SW 1271 (cell line): ENCODE measurements around the gene LRRC14B.

Source experiments
- DNase-seq, 2 experiments: peaks; one replicate each; lab custom pipeline; 2025; lab: John Stamatoyannopoulos, UW

Gene LRRC14B

DNA sequence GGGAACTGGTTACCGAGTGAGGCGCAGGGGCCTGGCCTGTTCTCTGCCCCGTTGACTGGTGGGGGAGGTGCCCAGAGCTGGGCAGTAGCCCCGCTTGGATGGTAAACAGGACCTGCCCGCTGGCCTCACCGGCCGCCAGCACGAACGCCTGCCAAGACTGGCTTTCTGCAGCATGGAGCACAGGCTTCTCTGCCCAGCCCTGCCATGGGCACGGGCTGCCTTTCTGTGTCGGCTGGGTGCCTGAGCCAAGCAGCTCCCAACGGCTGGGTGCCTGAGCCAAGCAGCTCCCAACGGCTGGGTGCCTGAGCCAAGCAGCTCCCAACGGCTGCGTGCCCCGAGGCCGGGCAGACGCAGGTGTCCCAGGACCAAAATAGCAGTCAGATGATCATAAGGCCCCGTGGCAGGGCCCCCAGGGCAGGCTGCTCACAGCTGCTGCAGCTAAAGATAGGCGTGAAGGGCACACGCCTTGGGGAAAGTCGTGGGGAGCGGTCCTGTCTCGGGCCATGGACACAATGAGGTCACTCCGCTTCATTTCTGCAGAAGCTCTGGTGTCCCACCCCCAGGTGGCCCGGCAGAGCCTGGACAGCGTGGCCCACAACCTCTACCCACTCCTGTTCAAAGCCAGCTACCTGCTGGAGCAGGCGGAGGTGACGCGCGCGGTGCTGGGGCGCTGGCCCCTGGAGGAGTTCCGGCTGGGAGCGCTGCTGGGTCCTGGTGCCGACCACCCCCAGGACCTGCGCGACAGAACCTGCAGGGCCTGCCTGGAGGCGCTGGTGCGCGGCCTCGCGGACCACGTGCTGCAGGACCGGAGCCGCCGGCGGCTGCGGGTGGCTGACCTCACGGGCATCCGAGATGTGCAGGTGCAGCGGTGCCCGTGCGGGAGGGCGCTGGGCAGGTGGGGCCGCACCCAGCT is at the start of gene LRRC14B:
Gene LRRC14B, plus strand, starts transcription at position 460 of the 913 bp plus-strand sequence. Its CDS starts 44 bp downstream, at position 504.
- no peak for DNase-seq

DNA sequence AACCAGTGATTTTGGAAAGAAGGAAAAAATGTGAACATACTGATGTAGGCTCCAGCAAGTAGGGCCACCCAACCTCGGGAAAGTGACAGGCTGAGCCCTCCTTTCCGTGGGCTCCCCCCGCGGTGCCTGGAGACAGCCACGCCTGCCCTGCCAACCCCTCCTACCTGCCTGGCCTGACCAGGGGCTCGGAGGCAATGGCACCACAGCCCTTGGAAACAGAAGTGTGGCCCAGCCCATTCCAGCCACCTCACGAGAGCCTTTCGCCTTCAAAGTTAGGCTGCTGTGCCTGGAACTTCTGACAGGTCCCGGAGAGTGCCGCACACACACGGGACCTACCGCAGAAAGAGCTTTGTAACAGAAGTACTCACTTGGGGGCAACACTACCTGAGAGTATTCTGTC is 49.5 kb upstream of the LRRC14B start:
- DNase-seq: no peak

DNA sequence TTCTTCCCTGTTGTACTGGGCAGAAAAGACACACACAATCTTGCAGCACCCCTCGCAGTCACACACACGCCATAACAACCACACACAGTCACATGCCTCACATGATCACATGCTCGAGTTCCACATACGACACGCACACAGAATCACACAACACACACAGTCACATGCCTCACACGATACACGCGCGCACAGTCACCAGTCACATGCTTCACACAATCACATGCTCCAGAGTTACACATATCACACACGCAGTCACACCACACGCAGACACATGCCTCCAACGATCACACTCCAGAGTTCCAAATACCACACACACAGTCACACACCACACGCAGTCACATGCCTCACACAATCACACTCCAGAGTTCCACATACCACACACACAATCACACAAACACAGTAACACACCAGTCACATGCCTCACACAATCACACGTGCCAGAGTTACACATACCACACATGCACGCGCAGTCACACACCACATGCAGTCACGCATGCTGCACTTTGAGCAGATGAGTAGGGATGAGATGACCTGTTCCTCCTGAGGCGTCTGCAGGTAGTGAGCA is 49.0 kb upstream of the LRRC14B start:
- no peak for DNase-seq

DNA sequence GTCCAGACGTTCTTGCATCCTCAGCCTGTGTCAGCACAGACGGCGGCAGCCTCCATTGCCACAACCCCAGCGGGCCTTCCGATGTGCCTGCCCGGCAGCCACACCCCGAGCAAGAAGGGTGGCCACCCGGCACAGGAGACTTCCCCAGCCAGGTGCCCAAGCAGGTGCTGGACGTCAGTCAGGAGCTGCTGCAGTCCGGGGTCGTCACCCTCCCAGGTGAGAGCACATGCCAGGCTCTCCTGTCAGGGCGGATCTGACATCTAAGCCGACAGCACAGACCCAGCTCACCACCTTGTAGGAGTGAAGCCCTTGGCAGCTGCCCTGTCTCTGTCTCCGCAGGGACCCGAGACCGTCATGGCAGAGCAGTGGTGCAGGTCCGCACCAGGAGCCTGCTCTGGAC is 48.3 kb upstream of the LRRC14B start:
- DNase-seq: no peak

DNA sequence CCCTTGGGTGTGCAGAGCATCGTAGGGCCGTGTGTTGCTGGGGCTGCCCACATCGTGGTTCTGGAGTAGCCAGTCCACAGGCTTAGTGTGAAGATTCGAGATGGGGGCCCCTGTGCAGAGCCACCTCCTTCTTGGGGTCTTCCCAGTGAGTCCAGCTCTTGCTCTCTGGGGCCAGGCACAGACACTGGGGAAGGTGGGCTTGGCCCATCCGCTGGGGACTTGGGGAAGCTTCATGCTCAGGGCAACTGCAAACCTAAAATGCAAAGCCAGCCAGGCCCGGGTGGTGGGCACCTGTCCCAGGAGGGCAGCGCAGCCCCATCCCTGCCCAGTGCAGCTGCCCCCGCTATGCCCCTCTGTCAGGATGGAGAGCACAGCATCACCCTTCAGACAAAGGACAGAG is 46.4 kb upstream of the LRRC14B start:
- no peak for DNase-seq

DNA sequence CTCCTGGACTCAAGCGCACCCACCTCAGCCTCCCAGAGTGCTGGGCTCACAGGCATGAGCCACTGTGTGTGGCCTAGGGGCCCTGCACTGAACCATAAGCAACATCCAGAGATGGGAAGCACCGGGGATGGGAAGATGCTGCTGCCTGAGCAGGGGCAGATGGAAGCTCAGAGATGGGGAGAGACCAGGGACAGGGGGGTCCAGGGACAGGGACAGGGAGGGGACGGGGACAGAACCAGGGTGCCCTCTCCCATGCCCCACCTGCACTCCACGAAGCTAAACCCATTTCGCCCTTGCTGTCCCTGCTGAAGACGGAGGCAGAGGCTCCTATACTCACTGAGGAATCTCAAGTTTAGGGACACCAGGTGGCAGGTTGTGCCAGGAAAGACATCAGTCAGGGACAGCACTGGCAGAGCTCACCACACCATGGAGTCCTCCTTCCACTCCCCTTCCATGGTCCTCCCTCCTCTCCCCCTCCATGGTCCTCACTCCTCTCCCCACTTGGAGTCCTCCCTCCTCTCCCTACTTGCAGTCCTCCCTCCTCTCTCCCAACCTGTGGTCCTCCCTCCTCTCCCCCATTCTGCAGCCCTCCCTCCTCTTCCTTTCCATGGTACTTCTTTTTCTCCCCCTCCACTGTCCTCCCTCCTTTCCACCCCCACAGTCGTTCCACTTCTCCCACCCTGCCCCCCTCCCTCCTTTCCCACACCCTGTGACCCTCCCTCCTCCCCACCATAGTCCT is 45.5 kb upstream of the LRRC14B start:
- no peak for DNase-seq

DNA sequence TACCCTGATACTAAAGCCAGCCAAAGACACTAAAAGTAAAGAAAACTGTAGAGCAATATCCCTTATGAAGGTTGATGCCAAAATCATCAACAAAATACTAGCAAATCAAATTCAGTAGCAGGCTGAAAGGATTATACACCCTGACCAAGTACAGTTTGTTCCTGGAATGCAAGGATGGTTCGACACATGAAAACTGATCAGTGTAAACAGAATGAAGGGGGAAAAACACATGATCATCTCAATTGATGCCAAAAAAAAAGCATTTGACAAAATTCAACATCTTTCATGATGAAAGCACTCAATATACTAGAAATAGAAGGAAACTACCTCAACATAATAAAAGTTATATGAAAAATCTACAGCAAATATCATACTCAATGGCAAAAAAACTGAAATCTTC is 43.5 kb upstream of the LRRC14B start:
- DNase-seq: no peak

DNA sequence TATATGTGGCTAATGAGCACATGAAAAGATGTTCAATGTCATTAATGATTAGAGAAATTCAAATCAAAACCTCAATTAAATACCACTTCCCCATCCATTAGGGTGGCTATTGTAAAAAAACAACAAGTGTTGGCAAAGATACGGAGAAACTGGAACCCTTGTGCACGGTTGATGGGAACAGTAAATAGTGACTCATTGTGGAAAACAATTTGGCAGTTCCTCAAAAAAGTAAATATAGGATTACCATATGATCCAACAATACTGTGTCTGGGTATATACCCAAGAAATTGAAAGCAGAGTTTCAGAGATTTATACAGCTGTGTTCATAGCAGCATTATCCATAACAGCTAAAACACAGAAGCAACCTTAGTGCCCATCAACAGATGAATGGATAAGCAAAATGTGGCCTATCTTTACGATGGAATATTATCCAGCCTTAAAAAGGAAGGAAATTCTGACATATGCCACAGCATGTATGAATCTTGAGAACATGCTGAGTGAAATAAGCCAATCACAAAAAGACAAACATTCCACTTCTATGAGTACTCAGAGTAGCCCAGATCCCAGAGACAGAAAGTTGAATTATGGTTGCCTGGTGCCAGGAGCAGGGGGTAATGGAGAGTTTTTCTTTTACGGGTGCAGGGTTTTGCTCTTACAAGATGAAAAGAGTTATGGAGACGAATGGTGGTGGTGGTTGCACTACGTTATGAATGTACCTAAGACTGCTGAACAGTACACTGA is 41.4 kb upstream of the LRRC14B start:
- no peak for DNase-seq

DNA sequence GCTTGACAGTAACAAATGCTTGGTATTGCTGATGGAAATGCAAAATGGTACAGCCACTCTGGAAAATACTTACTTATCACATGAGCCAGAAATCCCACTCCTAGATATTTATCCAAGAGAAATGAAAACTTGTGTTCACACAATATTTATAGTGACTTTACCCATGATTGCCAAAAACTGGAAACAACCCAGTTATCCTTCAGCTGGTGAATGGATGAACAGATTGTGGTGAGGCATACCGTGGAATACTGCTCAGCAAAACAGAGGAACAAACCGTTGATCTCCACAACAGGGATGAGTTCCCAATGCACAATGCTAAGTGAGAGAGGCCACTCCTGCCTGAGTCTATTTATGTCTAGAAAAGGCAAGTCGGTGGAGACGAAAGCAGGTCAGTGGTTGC is 40.5 kb upstream of the LRRC14B start:
- no peak for DNase-seq

DNA sequence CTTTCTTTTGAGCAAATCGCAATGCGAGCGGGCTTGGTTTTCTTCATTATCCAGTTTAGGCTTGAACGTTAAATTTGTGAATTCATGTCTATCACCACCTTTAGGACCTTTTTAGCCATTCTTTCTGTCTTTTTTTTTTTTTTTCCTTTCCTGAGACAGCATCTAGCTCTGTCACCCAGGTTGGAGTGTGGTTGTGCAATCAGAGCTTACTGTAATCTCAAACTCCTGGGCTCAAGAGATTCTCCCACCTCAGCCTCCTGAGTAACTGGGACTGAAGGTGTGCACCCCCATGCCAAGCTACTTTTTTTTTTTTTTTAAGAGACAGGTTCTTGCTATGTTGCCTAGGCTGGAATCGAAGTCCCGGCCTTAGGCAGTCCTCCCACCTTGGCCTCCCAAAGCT is 39.2 kb upstream of the LRRC14B start:
- DNase-seq: no peak

DNA sequence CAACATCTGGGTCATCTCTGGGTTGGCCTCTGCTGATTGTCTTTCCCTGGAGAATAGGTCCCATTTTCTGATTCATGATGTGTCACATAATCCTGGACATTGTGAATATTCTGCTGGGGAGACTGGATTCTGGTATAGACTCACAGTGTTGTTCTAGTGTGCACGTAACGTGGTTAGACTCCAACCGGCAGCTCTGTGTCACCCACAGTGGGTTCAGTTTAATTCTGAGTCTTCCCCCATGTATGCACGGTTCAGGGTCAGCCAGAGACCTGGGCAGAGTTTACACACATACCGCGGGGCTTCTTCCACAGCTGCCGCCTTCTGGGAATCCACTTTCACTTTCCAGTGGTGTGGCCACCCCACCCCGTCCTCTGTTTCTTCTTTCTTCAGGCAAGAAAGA is 38.0 kb upstream of the LRRC14B start:
- DNase-seq: no peak

DNA sequence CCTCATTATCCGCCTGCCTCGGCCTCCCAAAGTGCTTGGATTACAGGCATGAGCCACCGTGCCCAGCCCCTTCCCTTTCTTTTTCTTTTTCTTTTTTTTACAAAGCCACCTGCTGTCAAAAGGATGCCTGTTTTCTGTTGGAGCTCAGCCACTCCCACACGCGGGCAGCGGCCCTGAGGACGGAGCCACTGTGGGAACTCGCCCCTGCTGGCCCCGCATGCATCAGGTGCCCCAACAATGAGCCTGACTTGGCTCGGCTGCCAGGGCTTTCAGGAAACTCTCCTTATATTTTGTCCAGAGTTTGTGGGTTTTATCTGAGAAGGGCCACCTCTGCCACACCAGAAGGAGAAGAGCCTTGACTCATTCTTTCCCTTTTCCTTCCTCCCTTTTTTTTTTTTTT is 37.1 kb upstream of the LRRC14B start:
- DNase-seq: no peak

DNA sequence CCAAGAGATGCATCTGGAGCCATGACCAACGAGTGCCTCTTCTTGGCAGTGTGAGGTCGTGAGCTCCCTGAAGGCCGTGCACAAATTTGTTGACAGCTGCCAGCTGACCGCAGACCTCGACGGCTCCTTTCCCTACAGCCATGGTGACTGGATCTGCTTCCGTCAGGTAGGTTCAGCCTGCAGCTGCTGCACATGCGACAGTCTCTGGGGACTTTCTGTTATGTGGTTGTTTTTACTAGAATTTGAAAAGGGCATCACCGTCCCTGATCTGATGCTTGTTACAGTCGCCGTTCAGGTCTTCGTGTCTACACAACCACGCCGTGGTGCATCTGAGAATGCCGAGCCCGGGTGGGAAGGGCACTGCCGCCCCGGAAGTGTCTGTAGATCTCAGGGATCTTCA is 36.5 kb upstream of the LRRC14B start:
- DNase-seq: no peak

DNA sequence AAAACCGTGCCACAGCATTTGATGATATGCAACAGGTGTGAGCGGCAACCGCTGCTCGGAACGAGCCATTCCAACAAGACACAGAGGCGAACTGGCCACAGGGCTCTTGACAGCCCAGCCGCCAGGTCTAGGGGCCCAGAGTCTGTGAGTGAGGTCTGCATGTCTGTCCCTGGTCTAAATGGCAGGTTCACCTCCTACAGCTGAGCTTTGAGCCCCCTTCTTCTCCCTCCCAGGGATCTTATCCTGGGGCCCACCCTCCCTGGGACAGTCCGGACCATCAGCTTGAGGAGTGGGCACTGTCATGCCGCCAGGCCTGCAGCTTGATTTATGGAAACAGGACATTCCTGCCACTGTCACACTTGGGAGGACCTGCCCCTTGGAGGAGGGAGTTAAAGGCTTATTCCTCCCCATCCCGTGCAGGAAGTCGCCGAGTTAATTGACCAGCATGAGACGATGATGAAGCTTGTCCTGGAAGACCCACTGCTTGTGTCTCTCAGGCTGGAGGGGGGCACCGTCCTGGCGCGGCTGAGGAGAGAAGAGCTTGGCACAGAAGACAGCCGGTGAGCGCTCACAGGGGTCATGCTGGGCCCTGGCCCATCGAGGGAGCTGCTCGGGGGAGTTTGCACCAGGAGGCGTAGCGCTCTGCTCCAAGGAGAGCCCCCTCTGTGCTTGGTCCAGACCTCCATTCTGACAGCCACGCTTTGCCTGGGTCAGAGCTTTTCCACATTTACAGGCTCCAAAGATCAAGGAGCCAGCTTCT is 35.5 kb upstream of the LRRC14B start:
- DNase-seq: no peak

DNA sequence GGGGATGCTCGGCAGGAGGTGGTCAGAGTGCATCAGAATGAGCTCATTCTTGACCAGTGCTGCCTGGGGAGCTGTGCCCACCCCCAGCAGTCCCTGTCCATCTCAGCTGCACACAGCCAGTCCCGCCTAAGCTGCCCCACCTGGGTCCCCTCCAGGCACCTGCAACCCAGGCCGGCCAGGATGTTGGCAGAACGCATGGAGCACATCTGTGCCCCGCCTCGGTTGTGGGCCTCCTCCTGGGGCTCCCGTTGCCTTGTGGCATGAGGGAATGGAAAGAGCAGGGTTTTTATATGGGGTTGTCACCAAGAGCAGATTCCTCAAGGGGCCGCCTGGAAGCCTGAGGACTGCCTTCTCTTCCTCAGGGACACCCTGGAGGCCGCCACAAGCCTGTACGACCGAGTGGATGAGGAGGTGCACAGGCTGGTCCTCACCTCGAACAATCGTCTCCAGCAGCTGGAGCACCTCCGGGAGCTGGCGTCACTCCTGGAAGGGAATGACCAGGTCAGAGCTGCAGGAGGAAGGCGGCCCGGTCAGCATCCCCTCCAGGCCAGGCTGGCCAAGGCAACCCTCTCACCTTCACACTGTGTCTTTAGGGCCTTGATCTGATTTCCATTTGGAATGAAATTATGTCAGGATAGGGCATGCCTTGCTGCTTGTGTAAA is 34.8 kb upstream of the LRRC14B start:
- no peak for DNase-seq

DNA sequence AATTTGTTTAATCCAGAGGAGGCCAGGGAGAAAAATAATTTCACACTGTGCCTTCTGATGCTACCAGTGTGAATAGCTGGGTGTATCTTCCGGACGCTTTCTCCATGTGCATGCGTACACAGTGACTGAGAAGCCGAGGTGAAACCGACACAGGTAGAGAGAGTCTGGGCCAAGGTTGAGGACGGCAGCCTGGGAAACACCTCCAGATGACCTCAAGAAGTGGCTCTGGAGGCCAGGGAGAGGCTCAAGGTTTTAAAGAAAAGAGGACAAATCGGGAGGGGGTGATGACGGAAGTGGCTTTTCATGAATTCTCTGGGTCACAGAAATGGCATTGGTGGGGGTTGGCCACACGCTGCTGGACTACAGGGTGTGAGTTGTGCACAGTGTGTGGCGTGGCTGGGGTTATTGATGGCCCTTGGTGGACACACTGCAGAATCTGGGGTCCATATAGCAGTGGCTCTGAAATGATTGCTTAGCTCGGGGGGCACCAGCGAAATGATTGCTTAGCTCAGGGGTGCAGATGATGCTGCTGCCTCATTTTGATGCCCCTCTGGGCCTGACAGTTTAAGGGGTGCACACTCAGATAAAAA is 34.1 kb upstream of the LRRC14B start:
- no peak for DNase-seq

DNA sequence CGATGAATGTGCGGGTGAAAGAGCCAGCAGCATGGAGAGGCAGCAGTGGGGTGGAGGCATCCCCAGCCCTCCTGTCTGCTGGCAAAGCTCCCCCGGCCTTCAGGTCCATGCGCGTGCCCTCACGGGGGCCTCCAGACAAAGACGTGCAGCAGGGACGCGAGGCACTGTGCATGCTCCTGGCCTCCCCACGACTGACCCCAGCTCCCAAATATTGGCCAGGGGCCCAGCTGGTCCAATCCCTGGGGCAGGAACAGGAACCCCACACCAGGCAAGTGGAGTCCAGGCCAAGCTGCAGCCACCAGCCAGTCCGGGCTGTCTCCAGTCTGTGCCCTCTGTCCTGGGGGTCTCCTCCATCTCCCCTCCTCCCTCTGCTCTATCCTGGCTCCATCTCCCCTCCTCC is 33.5 kb upstream of the LRRC14B start:
- no peak for DNase-seq

DNA sequence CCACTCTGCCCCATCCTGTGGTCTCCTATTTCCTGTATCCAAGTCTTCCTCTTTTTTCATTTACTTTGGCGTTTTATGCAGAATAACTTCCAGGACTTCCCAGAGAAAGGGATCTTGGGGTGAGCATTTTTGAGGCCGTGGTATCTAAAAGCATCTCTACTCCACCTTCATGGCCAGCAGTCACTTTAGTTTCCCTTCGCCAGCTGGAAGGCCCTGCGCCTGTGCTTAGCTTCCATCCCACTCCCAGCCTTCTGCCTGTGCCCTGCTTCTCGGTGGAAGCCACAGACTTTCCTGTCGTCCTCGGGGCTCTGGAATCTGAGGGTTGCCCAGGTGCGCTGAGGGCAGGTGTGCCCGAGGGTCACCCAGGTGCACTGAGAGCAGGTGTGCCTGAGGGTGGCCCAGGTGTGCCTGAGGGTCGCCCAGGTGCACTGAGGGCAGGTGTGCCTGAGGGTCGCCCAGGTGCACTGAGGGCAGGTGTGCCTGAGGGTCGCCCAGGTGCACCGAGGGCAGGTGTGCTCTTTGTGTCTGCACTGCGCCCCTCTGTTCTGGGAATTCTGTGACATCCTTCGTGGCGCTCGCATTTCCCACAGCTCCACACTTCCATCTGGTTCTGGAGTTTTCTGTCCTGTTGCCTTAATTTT is 32.4 kb upstream of the LRRC14B start:
- DNase-seq: no peak

DNA sequence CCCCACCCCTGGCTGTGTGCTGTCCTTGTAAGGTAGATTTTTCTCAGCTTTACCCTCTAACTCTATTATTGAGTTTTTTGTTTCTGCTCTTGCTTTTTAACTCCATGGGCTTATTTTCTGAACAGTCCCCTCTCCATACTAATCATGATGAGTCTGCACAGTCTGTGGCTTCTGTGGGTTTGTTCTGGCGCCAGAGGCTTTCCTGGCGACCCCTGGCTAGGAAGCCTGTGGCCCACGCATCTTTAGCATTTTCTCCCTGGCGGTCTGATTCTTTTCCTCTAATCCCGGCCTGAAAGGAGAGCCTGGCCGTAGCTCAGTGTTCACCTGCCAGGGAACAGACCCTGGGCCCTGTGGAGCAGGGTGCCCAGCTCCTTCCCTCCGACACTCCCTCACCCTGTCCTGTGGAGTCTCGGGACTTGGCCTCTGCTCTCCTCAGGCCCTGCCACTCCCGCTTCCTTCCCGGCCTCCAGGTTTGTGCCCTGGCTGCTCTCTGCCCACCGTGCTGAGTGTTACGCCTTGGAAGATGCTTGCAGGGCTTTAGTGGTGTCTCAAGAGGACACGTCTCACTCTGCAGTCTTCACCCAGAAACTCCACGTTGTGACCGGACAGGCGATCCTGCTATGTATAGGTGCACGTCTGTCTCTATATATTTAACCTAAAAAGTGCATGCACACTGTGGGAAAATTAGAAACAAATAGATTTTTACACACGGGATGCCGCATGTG is 31.7 kb upstream of the LRRC14B start:
- no peak for DNase-seq

DNA sequence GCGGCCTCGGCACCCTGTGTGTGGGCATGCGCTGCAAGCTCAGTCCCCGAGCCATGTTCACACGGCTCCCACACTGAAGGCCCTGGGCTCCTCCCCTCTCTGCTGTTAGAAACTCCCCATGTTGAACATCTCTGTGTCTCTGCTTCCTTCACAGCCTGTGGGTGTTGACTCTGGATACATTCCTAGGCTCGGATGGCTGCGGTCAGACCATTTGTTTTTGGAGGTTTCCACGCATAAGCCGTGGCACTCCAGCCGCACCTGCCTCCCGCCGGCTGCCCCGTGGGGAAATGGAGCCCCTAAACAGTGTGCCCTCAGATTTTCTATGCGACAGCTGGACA is 31.2 kb upstream of the LRRC14B start:
- no peak for DNase-seq
